Measurements from ENCODE around the gene ZNF550. TPM values are rescaled to one million over a fixed set of nuclear protein-coding genes. Genes with fewer than 3 reads are reported as not detected.
"Not testable (repeated sequence)": the region's sequence is repeated elsewhere in the genome, so short reads cannot be mapped to it uniquely, and the experiment has no call there.

Gene ZNF550
- total and polyA plus RNA-seq, 10 of the 15 experiments (the other 5 are each of a cell fraction or from before 2014, with no cell fraction given), result 2.6 to 14.0 (median 7.4) TPM

DNA sequence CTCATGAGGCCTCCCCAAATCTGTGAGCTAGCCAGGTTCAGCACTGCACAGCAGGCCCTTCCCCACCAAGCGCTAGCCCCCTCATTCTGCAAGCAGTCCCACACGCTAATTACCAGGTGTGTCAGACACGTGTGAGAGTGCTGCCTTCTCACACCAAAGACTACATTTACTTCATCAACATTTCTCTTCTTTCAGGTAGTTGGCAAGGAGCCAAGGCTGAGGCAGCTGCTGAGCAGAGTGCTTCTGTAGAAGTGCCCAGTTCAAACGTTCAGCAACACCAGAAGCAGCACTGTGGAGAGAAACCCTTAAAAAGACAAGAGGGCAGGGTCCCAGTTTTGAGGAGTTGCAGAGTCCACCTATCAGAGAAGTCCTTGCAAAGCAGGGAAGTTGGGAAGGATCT, 53.5 kb downstream of the ZNF550 start:
- ChIA-PET RAD21 (ENCODE audit: unreplicated experiment) (no interaction called here), POLR2A (no interaction called here), CTCF (no interaction called here), SMC1A (ENCODE audit: uncharacterized antibody, unreplicated experiment) (no interaction called here)
- no peak for ATAC-seq
- Histone ChIP-seq H4K20me1 (ENCODE audit: control insufficient read depth, insufficient read depth) (no peaks in the 10 kb centered on the region), H3K27me3 (replicated peaks in 1 of 2; ENCODE audit: control insufficient read depth in 2 of 2, insufficient read depth in 2 of 2, low read length in 1 of 2) (no peaks in the 10 kb centered on the region), H3K9me3 (replicated peaks; ENCODE audit: control insufficient read depth, insufficient read depth, low read length) (peaks cover 21% of the 10 kb centered on the region; the same call in 2 of the 3 replicates), H3K4me3 (no peak overlapping the region), H3K36me3 (ENCODE audit: control insufficient read depth in 2 of 2, insufficient read depth in 2 of 2, low read length in 1 of 2) (peaks cover 3 to 16% of the 10 kb centered on the region in 2 experiments; a peak in 3 of 4 replicates), H3K4me1 (ENCODE audit: control insufficient read depth, insufficient read depth, low read length) (no peaks in the 10 kb centered on the region), H3K4me2 (ENCODE audit: control insufficient read depth, insufficient read depth) (no peak overlapping the region), H3K9ac (ENCODE audit: control insufficient read depth, insufficient read depth, low read length) (no peak overlapping the region), H2AFZ (ENCODE audit: control insufficient read depth, low read depth, low read length) (no peak overlapping the region), H3K79me2 (ENCODE audit: control insufficient read depth, insufficient read depth, low read length) (no peaks in the 10 kb centered on the region; the same call in 1 of the 2 replicates), H3K27ac (ENCODE audit: control insufficient read depth, insufficient read depth) (no peak overlapping the region)
- intact Hi-C loops (cut with micrococcal nuclease; ENCODE audit: unreplicated experiment), result no loop called here
- no peak for FAIRE-seq
- 67% methylated on average over 4 of the region's 4 CpGs for WGBS (ENCODE audit: insufficient coverage, insufficient replicate concordance, low lambda C conversion rate, missing lambda C conversion rate)
- in situ Hi-C loops (cut with MboI), result no loop called here
- DNase-seq (ENCODE audit: low read depth, low spot score), result no peak
- TF ChIP-seq ZNF207 (IDR thresholded peaks at IDR 0.05; ENCODE audit: borderline replicate concordance), result no peak
- TF ChIP-seq CBX5 (IDR thresholded peaks at IDR 0.05; ENCODE audit: low read depth), result no peak
- TF ChIP-seq, protein P1, sequence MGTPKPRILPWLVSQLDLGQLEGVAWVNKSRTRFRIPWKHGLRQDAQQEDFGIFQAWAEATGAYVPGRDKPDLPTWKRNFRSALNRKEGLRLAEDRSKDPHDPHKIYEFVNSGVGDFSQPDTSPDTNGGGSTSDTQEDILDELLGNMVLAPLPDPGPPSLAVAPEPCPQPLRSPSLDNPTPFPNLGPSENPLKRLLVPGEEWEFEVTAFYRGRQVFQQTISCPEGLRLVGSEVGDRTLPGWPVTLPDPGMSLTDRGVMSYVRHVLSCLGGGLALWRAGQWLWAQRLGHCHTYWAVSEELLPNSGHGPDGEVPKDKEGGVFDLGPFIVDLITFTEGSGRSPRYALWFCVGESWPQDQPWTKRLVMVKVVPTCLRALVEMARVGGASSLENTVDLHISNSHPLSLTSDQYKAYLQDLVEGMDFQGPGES (IDR thresholded peaks at IDR 0.05), result no peak
- TF ChIP-seq TCF3 (IDR thresholded peaks at IDR 0.05; ENCODE audit: borderline replicate concordance, insufficient read depth, low read depth, low read length), result no peak
- TF ChIP-seq, protein P2, sequence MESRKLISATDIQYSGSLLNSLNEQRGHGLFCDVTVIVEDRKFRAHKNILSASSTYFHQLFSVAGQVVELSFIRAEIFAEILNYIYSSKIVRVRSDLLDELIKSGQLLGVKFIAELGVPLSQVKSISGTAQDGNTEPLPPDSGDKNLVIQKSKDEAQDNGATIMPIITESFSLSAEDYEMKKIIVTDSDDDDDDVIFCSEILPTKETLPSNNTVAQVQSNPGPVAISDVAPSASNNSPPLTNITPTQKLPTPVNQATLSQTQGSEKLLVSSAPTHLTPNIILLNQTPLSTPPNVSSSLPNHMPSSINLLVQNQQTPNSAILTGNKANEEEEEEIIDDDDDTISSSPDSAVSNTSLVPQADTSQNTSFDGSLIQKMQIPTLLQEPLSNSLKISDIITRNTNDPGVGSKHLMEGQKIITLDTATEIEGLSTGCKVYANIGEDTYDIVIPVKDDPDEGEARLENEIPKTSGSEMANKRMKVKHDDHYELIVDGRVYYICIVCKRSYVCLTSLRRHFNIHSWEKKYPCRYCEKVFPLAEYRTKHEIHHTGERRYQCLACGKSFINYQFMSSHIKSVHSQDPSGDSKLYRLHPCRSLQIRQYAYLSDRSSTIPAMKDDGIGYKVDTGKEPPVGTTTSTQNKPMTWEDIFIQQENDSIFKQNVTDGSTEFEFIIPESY (IDR thresholded peaks at IDR 0.05), result no peak
- TF ChIP-seq EP300 (IDR thresholded peaks at IDR 0.05; ENCODE audit: borderline replicate concordance in 1 of 2, control insufficient read depth in 1 of 2, low read depth in 2 of 2, low read length in 2 of 2), result no peak
- no peak for TF ChIP-seq ZBED1 (IDR thresholded peaks at IDR 0.05; ENCODE audit: borderline replicate concordance)
- TF ChIP-seq NFYB (IDR thresholded peaks at IDR 0.05; ENCODE audit: insufficient read depth, low read depth, low read length), result no peak
- TF ChIP-seq BMI1 (IDR thresholded peaks at IDR 0.05; ENCODE audit: borderline replicate concordance), result no peak
- TF ChIP-seq HCFC1 (IDR thresholded peaks at IDR 0.05; ENCODE audit: low read length), result no peak
- no peak for TF ChIP-seq CREM (IDR thresholded peaks at IDR 0.05; ENCODE audit: low read depth)
- TF ChIP-seq POLR2AphosphoS5 (IDR thresholded peaks at IDR 0.05; ENCODE audit: low read length), result no peak
- no TSS peak for BruUV-seq (replicated peaks)

- Histone ChIP-seq H3K4me3 (peak overlapping the region; percentile 55; the same call in 1 of the 2 replicates), H3K4me2 (ENCODE audit: control insufficient read depth, insufficient read depth) (peak overlapping the region; percentile 79), H3K9me3 (replicated peaks; ENCODE audit: control insufficient read depth, insufficient read depth, low read length) (peaks cover 14% of the 10 kb centered on the region), H3K9ac (ENCODE audit: control insufficient read depth, insufficient read depth, low read length) (peak overlapping the region; percentile 16; the same call in 1 of the 2 replicates)
- ATAC-seq; H3K4me1 ChIP-seq (ENCODE audit: control insufficient read depth, insufficient read depth, low read length); H3K27ac ChIP-seq (ENCODE audit: control insufficient read depth, insufficient read depth); H3K79me2 ChIP-seq (ENCODE audit: control insufficient read depth, insufficient read depth, low read length); H4K20me1 ChIP-seq (ENCODE audit: control insufficient read depth, insufficient read depth); DNase-seq (ENCODE audit: low read depth, low spot score); intact Hi-C loops (cut with micrococcal nuclease; ENCODE audit: unreplicated experiment); H3K36me3 ChIP-seq (ENCODE audit: control insufficient read depth in 2 of 2, insufficient read depth in 2 of 2, low read length in 1 of 2); CTCF ChIA-PET; in situ Hi-C loops (cut with MboI); H2AFZ ChIP-seq (ENCODE audit: control insufficient read depth, low read depth, low read length); H3K27me3 ChIP-seq (replicated peaks in 1 of 2; ENCODE audit: control insufficient read depth in 2 of 2, insufficient read depth in 2 of 2, low read length in 1 of 2): not testable (repeated sequence)
- ChIA-PET POLR2A (interaction anchor here (1.0 to 1.5 kb wide), 2 partner anchors 66 to 999 kb away, joined by 3 to 4 read pairs; no protein-coding TSS in a partner anchor), SMC1A (ENCODE audit: uncharacterized antibody, unreplicated experiment) (interaction anchor here (0.9 kb wide), 1 partner anchor 1019 kb away, joined by 3 read pairs; the partner anchor contains the start of gene ZBTB45), RAD21 (ENCODE audit: unreplicated experiment) (interaction anchor here (0.6 kb wide), 1 partner anchor 383 kb away, joined by 3 read pairs; no protein-coding TSS in a partner anchor)
- TSS peak; percentile 66 for BruUV-seq (replicated peaks)
- 0% methylated on average over 1 of the region's 4 CpGs for WGBS (ENCODE audit: insufficient coverage, insufficient replicate concordance, low lambda C conversion rate, missing lambda C conversion rate)
- peak; percentile 73 for FAIRE-seq
Measured at GRCh38 chr19:57500400-57500799, 59.3 kb downstream of the ZNF550 start.
